T-helper 2 cell (primary cell): ENCODE measurements around the gene LNPK.
"Not testable (repeated sequence)": the region's sequence is repeated elsewhere in the genome, so short reads cannot be mapped to it uniquely, and the experiment has no call there.

Experiments
- DNase-seq, 5 experiments: peaks; one replicate each; pipeline versions ENCODE4 v3.0.0 to v3.0.0-alpha.2; 2012 to 2022

Gene LNPK

DNA sequence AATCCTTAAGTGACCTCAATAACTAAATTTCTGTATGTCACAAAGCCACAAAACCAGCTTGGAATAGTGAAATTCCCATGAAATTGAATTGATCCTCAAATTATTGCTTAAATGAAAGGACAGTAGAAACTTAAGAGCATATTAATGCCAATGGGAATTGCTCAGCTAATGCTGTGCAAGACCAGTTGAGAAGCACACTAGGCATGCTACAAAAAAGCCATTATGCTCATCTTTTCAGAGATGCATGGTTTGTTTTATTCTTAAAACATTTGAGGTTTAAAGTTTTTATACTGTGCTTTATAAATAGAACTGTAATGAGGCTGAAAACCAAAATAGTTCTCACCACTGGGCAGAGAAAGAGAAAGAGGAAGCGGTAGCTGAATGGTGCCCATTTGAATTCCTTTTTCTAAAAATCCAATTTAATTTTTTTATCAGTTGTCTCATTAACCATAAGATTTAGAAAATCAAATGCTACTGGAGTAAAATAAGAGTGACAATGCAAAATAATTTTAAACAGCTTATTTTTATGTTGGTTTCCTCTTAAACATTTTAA is 98.6 kb downstream of the LNPK start:
- DNase-seq: no peak

DNA sequence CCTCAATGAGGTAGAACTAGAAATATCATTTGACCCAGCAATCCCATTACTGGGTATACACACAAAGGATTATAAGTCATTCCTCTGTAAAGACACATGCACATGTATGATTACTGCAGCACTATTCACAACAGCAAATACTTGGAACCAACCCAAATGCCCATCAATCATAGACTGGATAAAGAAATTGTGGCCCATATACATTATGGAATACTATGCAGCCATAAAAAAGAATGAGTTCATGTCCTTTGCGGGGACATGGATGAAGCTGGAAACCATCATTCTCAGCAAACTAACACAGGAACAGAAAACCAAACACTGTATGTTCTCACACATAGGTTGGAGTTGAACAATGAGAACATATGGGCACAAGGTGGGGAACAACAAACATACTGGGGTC is 106.1 kb downstream of the LNPK start:
- DNase-seq: not testable (repeated sequence)

DNA sequence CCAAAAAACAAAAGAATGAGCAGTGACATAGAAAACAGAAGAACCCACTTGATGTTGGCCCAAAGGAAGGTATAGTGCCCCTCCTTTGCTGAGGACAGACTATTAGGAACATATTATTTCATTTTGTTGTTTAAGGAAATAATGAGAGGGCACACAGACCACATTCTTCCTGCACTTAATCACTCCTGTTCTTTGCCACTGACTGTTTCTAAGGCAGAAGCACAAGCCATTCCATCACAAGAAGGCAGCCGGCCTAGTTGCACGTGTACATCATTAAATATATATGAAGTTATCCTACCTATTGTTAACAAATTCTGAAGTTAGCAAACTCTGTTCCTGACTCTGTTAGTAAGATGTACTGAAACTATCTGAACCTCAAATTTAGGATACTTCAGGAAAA is 110.0 kb downstream of the LNPK start:
- DNase-seq: no peak

DNA sequence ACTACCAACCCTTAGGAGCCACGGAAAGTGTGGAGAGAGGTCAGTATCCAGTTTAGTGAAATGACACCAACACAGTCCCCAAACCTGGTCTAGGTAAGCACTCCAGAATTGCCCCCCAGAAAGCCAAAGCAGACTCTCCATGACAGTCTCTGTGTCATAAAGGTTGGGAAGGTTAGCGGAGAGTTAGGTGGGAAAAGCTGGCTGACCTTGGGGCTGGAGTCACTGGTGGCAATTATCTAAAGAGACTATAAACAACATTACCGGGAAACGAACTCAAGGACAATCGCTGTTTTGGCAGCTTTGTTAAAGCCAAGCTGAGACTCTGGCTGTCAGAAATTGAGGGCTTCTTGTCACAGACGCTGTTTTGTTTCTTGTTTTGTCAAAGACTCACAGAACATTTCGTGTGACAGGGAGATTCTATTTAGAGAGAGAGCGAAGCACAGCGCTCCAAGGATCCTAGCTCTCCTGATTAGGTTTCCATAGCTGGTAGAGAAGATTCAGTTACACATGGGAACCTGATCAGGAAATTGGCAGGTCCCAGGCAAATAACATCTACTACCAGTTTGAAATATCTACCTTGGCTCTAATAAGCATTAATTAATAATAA is 111.3 kb downstream of the LNPK start:
- DNase-seq: no peak

DNA sequence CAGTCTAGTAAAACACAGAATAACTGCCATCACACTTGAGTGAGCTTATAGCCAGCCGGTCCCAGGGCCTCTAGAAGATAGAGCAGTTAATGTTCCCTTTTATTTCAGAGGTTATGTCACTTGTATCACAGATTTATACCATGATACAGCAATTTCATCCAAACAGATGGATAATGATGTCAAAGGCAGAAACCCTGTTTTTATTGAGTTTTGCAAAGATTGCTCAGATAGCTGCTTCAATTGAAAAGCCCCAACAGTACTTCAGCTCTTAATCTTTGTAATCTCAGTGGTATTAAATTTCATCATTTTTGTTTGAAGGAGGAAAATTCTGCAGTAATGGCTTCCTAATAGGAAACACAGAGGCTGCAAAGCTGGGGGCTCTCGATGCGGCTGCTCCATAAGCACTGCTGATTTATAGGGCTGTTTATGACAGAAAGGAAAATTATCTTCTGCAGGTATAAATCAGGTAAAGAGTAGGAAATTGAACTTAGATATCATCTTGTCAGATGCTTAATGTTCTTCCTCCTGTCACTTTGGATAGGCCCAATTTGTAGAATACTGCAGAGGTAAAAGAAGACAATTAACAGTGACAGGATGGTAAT is 112.3 kb downstream of the LNPK start:
- no peak for DNase-seq

DNA sequence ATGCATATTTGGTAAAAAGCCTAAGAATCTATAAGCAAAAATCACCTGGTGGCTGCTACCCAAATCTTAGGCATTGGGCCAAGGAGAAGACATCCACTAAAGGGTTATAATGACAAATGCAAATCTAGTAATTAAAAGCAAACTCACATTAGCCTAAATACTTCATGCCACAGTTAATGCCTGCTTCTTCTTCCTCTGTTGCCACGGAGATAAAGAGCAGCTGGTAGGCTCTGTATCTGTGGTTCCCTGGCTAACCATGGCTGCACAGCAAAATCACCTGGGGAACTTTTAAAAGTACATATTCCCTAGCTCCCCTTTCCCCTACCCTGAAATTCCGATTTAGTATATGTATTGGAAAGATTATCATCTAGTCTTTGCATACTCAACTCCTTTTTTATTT is 114.3 kb downstream of the LNPK start:
- no peak for DNase-seq

DNA sequence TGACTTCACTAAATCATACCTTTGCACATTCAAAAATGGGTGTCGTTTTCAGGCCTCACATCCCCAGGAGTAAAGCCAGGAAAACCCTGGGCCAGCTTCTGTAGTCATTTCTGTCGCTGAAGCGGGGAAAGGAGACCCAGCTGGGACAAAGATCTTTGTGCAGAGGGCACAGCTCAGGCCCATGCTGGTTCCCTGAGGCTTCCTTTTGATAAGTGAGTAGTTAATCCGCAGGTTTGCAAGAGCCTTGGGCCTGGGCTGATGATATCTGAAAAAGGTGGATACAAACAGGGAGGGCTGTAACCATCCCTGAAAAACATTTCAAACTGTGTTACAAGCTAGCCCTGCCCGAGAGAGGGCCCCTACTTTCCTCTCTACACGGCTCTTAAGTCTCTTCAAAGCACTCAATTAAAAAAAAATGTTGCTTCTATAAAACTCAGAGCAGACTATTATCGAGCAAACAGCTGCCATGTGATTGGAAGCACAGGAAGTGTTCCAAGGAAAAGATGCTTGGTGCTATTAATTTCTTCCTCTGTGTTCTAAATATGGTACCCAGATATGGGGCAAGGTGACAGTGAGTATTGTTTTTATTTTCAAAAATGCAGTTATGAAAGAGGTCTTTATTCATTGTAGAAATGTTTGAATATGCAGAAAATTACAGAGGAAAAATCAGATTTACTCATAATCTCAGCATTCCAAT is 117.2 kb downstream of the LNPK start:
- DNase-seq: no peak

DNA sequence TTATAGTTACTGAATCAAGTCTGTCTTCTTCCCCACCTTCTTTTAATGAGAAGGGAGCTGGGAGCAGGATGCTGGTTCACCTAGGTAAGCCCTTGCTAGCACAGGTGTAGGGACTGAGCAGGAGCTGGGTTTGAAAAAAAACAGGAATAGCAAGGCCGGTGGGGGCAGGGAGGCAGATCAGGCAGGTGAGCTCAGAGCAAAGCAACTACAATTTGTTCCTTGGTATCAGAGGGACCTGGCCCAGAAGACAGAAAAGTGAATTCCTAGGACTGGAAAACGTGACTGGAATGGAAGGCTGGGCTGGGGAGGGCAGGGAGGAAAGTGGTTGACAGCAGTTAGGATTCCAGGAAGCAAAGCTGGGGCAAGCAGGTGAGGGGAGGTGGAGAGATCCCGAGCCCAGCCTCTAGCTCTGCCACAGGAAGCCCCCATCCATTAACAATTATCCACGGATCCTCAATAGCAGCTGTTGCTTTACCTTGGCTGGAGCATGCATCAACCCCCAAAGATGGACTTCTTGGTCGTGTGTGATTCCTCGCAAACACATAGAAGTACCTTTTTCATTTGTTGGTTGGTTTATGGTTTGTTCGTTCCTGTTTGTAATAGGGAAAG is 118.4 kb downstream of the LNPK start:
- no peak for DNase-seq

DNA sequence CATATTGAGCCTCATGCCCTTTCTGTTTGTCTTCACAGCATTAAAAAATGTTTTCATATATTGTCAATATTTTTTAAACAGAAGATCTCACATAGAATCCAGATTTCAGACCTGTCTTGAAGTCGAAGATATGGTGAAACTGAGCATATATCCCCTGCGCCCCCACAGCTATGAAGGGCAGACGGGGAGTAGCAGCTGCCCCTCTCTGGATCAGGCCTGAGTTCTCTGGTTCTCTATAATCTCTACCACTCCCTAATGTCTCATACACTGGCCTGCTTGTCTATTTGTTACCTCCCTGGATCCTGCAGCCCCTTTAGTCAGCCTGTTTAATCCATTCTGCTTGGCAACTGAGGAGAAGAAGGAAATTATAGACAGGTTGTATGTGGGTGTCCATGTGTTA is 122.4 kb downstream of the LNPK start:
- DNase-seq: no peak

DNA sequence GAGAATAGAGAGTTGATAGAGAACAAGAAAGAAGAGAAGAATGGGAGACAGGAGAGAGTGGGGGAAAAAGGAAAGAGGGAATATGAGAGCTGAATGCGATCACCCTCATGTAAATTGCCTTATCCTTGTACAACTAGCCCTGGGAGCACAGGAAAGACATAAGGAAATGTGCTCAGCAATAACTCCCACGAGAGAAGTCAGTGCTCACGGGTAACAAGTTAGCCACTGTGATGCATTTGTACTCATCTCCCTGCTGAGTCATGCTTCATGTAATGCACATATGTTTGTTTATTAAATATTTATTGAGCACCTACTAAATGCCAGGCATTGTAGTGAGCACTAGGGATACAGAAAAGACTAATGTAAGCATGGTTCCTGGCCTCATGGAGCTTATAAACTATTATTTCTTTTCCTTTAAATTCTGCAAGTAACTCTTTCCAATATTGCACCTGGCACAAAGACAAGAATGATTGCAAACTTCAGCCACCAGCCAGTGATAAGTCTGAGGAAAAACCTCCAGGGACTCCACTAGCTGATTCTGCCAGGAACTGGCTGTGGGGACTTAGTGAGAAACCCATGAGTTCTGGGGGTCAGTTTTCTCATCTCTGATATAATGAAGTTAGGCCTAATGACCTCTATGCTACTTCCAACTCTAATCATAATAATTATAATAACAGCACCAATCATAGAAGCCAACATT is 124.1 kb downstream of the LNPK start:
- no peak for DNase-seq

DNA sequence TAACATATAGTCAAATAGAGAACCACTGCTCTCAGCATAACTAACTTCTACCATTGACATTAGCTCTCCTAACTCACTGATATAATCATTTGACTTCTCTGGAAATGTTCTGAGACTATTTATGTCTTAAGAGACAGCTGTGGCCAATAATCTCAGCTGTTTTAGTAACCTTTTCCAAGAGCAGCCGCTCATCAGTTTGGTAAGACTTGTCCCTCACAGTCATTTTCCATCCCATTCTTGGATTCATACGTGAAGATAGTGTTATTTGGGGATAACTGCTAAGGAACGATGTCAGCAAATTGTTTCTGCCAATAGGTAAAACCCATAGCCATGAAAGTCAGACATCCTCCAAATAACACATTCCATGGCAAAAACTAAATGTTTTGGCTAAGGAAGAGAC is 127.8 kb downstream of the LNPK start:
- DNase-seq: no peak
